Suprapubic skin (tissue), 4 donors: Measurements from ENCODE around the gene TMEM271. TPM values are rescaled to one million over a fixed set of nuclear protein-coding genes. Genes with fewer than 3 reads are reported as not detected.

Experiments
- DNase-seq, 2 donors: peaks; one replicate each; pipeline ENCODE4 v3.0.0-alpha.2; 2019; ENCODE audit warnings: low spot score in 2 of 2
- H3K27ac ChIP-seq: fragments of 200-600 bp; sonication (generic); one replicate; pipeline ENCODE4 v1.5.1; 2019
- H3K27me3 ChIP-seq: fragments of 200-600 bp; sonication (generic); one replicate; pipeline ENCODE4 v1.5.1; 2019
- H3K36me3 ChIP-seq: fragments of 200-600 bp; sonication (generic); one replicate; pipeline ENCODE4 v1.5.1; 2019
- H3K4me1 ChIP-seq: fragments of 200-600 bp; sonication (generic); one replicate; pipeline ENCODE4 v1.5.1; 2019
- H3K4me3 ChIP-seq: fragments of 200-600 bp; sonication (generic); one replicate; pipeline ENCODE4 v1.5.1; 2019; ENCODE audit warnings: mild to moderate bottlenecking
- H3K9me3 ChIP-seq: fragments of 200-600 bp; sonication (generic); one replicate; pipeline ENCODE4 v1.5.1; 2019
- EP300 ChIP-seq: sonication (generic); formaldehyde crosslinking; IDR thresholded peaks from one replicate; pipeline ENCODE4 v1.6.1; 2017; ENCODE audit warnings: antibody characterized with exemption
- POLR2A ChIP-seq, 2 donors: fragments of 450-650 bp; IDR thresholded peaks; one replicate each; pipeline ENCODE4 v1.6.1; 2017; ENCODE audit warnings: antibody characterized with exemption in 2 of 2, mild to moderate bottlenecking in 2 of 2, moderate library complexity in 2 of 2
- POLR2AphosphoS5 ChIP-seq, 3 donors: sonication (generic); formaldehyde crosslinking; IDR thresholded peaks; one replicate each; pipeline ENCODE4 v1.6.1; 2017; ENCODE audit warnings: antibody characterized with exemption in 3 of 3
- WGBS: methylation state at CpG from one replicate; pipeline ENCODE4 v1.1.5; 2018; 5-methylcytosine and 5-hydroxymethylcytosine counted together
- total RNA-seq, 4 donors: library from RNA; depleted of rRNA; stranded (reverse); fragments of >200 nt; gene quantifications; one replicate each; pipeline ENCODE4 v1.1.0, GENCODE V29; 2016
- TF ChIP-seq, protein P1 (sequence below), 2 donors: fragments of 200-600 bp in 1 of 2; fragments of 450-650 bp in 1 of 2; sonication (generic) in 1 of 2; IDR thresholded peaks; one replicate each; pipeline ENCODE4 v1.5.1; 2016 to 2019; ENCODE audit warnings: antibody characterized with exemption in 2 of 2, mild to moderate bottlenecking in 1 of 2, moderate library complexity in 1 of 2

Gene TMEM271
- total RNA-seq, 4 donors from 2014 or later = 0.40 to 8.7 (median 3.5) TPM

DNA sequence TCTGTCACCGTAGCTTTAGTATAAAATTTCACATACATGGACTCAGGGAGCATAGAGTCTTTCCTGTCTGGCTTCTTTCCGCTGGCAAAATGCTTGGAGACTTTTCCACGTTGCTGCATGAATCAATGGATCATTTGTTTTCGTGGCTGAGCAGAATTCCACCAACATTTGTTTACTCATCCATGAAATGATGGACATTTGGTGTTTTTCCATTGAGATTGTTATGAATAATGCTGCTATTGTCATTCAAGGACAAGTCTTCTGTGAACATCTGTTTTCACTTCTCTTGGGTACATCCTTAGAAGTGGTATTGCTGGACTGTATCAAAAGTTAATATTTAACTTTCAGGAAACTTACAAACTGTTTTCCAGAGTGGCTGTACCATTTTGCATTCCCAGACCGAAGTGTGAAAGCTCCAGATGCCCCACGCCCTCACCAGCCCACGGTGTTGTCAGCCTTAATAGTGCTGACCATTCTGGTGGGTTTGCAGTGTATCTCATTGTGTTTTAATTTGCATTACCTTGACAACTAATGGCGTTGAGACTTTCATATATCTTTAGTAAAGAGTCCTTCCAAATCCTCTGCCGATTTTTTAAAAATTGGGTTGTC, 5.8 kb upstream of the TMEM271 start:
- Histone ChIP-seq H3K9me3 (no peaks in the 10 kb centered on the region), H3K36me3 (no peaks in the 10 kb centered on the region), H3K4me3 (no peak overlapping the region), H3K4me1 (peaks cover 12% of the 10 kb centered on the region), H3K27ac (no peak overlapping the region), H3K27me3 (peaks cover 45% of the 10 kb centered on the region)
- TF ChIP-seq EP300 = no peak
- no peak for TF ChIP-seq POLR2A (IDR thresholded peaks at IDR 0.05)
- TF ChIP-seq, protein P1, sequence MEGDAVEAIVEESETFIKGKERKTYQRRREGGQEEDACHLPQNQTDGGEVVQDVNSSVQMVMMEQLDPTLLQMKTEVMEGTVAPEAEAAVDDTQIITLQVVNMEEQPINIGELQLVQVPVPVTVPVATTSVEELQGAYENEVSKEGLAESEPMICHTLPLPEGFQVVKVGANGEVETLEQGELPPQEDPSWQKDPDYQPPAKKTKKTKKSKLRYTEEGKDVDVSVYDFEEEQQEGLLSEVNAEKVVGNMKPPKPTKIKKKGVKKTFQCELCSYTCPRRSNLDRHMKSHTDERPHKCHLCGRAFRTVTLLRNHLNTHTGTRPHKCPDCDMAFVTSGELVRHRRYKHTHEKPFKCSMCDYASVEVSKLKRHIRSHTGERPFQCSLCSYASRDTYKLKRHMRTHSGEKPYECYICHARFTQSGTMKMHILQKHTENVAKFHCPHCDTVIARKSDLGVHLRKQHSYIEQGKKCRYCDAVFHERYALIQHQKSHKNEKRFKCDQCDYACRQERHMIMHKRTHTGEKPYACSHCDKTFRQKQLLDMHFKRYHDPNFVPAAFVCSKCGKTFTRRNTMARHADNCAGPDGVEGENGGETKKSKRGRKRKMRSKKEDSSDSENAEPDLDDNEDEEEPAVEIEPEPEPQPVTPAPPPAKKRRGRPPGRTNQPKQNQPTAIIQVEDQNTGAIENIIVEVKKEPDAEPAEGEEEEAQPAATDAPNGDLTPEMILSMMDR (IDR thresholded peaks at IDR 0.05) = no peak
- TF ChIP-seq POLR2AphosphoS5 (IDR thresholded peaks at IDR 0.05) = no peak
- WGBS = 79% methylated on average over 9 of the region's 9 CpGs
- DNase-seq = no peak

- Histone ChIP-seq H3K36me3 (no peaks in the 10 kb centered on the region), H3K4me1 (peaks cover 18% of the 10 kb centered on the region), H3K4me3 (no peak overlapping the region), H3K27me3 (peaks cover 46% of the 10 kb centered on the region), H3K9me3 (no peaks in the 10 kb centered on the region), H3K27ac (no peak overlapping the region)
- DNase-seq = no peak
- 63% methylated on average over 6 of the region's 6 CpGs for WGBS
- TF ChIP-seq, protein P1 (IDR thresholded peaks at IDR 0.05) = no peak
These were observed 5.1 kb upstream of the TMEM271 start for GRCh38 chr4:581181-581580.

GRCh38 chr4:579543-580175, 3.6 kb upstream of the TMEM271 start:
- 42% methylated on average over 11 of the region's 11 CpGs for WGBS
- TF ChIP-seq, protein P1 (IDR thresholded peaks at IDR 0.05) = no peak
- TF ChIP-seq POLR2A (IDR thresholded peaks at IDR 0.05) (no peak), EP300 (no peak), POLR2AphosphoS5 (IDR thresholded peaks at IDR 0.05) (no peak)
- peaks cover 58% of the 10 kb centered on the region for H3K27me3 ChIP-seq
- H3K27ac ChIP-seq = no peak overlapping the region
- H3K4me1 ChIP-seq = peaks cover 26% of the 10 kb centered on the region
- H3K9me3 ChIP-seq = no peaks in the 10 kb centered on the region
- H3K36me3 ChIP-seq = no peaks in the 10 kb centered on the region
- no peak for DNase-seq
- H3K4me3 ChIP-seq = no peak overlapping the region

DNA sequence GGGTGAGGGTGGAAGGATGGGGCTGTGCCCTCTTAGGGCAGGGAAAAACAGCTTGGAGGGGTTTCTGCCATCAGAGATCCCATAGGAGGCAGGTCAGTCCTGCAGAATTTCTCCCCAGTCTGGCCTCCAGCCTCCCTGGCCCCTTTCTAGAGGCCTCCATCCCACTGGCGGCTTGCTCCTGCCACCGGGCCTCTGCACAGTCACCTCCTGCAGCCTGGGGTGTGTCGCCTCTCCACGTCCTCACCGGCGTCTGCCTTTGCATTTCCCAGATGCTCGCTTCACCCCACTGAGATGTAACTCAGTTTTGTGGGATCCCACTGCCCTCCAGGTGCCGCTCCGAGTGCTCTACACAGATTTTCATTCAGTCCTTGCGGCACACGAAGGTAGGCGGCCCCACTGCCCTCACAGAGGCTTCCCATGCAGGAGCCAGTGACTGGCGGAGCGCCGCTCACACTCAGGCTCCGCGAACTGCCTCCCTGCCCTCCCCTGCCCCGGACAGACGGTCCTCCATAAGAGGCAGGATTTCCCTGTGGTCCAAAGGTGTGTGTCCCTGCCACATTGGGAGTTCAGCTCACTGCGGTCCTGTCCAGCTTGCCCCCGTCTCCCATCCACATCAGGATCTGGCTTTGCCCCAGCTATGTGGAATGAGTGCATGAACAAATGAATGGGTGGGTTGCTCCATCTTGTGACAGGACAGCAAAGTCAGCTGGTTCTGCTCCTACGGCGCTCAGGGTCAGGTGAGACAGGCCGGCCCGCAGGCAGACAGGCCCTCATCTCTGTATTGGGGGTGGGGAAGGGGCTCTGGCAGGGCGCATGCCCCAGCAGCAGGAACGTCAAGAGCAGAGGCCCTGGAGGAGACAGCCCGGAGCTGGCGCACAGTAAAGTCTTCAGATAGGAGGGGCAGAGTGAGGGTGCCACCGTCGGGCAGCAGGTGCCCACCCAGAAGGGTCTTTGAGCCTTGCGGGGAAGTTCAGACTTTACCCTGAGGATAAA, 2.7 kb upstream of the TMEM271 start:
- Histone ChIP-seq H3K4me1 (peaks cover 33% of the 10 kb centered on the region), H3K27ac (no peak overlapping the region), H3K36me3 (no peaks in the 10 kb centered on the region), H3K9me3 (no peaks in the 10 kb centered on the region), H3K4me3 (no peak overlapping the region), H3K27me3 (peaks cover 67% of the 10 kb centered on the region)
- DNase-seq = no peak
- 70% methylated on average over 32 of the region's 32 CpGs for WGBS
- no peak for TF ChIP-seq POLR2A (IDR thresholded peaks at IDR 0.05)
- no peak for TF ChIP-seq EP300
- TF ChIP-seq, protein P1 (IDR thresholded peaks at IDR 0.05) = no peak
- TF ChIP-seq POLR2AphosphoS5 (IDR thresholded peaks at IDR 0.05) = no peak
